GM13976 (cell line): ENCODE data around the gene MYCBPAP.

ENCODE experiments used
- DNase-seq: peaks from one replicate; pipeline ENCODE4 v3.0.0; 2012; ENCODE audit warnings: low spot score
- CTCF ChIP-seq: IDR thresholded peaks from 2 replicates; pipeline ENCODE4 v1.5.1; 2012; ENCODE audit warnings: borderline replicate concordance, mild to moderate bottlenecking; ENCODE audit not compliant: insufficient read depth; ENCODE audit errors: extremely low read depth, missing control alignments, control extremely low read depth
- in situ Hi-C: fragments of 300-500 bp; cut with MboI; formaldehyde crosslinking; loops from one replicate; pipeline ENCODE4 v1.12.0; 2022; ENCODE audit warnings: low sequenced_read_pairs, mixed read lengths, inconsistent platforms; ENCODE audit not compliant: unreplicated experiment

The MYCBPAP gene

GRCh38 chr17:50547035-50547735 is 38.9 kb downstream of the MYCBPAP start, which contains the start of gene SPATA20:
SPATA20 (plus strand) TSS chr17:50547174; CDS start chr17:50547209, 35 bp downstream.
- in situ Hi-C loops = loop anchor here (10.0 kb wide), 1 partner anchor 288 kb away; the partner anchor contains the start of gene WFIKKN2
- TF ChIP-seq CTCF = peak; percentile 98
- peak; percentile 94 for DNase-seq

GRCh38 chr17:50547736-50548083 is 39.5 kb downstream of the MYCBPAP start:
- DNase-seq = no peak
- TF ChIP-seq CTCF = no peak
- in situ Hi-C loops = loop anchor here (10.0 kb wide), 1 partner anchor 287 kb away; the partner anchor contains the start of gene WFIKKN2

GRCh38 chr17:50548831-50549230 is 40.6 kb downstream of the MYCBPAP start:
- no peak for DNase-seq
- in situ Hi-C loops = loop anchor here (10.0 kb wide), 1 partner anchor 286 kb away; the partner anchor contains the start of gene WFIKKN2
- no peak for TF ChIP-seq CTCF

GRCh38 chr17:50549256-50549941 is 41.2 kb downstream of the MYCBPAP start:
- no peak for DNase-seq
- no peak for TF ChIP-seq CTCF
- in situ Hi-C loops = loop anchor here (10.0 kb wide), 1 partner anchor 285 kb away; the partner anchor contains the start of gene WFIKKN2

- no peak for DNase-seq
- in situ Hi-C loops = loop anchor here (10.0 kb wide), 2 partner anchors 65 to 285 kb away; partner anchors contain the start of gene WFIKKN2
- TF ChIP-seq CTCF = no peak
These were observed 41.7 kb downstream of the MYCBPAP start for GRCh38 chr17:50549969-50550368.

- in situ Hi-C loops = loop anchor here (10.0 kb wide), 1 partner anchor 64 kb away; no protein-coding TSS in a partner anchor
- peak; percentile 41 for TF ChIP-seq CTCF
- no peak for DNase-seq
These were observed 42.6 kb downstream of the MYCBPAP start for GRCh38 chr17:50550661-50551432.
